Measurements from ENCODE around the gene ZNF827. TPM values are rescaled to one million over a fixed set of nuclear protein-coding genes. Genes with fewer than 3 reads are reported as not detected.
A peak's percentile ranks its signal among the peaks of the same experiment; 100 is the strongest.

ZNF827 gene
- polyA plus RNA-seq, 1 donor (not counting 4 experiments of a cell fraction or from before 2014, with no cell fraction given), result 4.7 TPM

DNA sequence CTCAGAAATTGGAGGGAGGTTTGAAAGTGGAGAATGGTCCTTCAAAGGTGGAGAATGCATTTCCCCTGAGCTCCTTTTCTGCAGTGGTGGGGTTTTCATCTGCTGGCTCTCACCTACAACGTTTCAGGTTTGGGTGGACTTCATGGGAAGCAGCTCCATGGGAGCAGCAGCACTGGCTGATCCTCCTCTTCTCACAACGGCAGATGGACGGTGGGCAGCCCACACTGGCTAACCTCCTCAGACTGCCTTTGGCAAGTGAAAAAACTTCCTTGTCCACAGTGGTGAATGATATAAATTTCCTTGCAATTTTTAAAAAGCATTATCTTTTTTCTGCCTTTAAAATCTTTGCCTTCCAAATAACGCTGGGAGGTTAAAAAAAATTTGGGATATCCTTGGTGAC is 93.5 kb downstream of the ZNF827 start:
- no peaks in the 10 kb centered on the region for H4K20me1 ChIP-seq (ENCODE audit: control insufficient read depth, extremely low read depth, insufficient read depth, low read length)
- dilution Hi-C loops (cut with MboI; ENCODE audit: extremely low pct_ligation_motif_present, low sequenced_read_pairs), result no loop called here
- DNase-seq (ENCODE audit: low read depth, low spot score) (no peak), FAIRE-seq (no peak)
- H3K9me3 ChIP-seq (ENCODE audit: control insufficient read depth, low read depth, low read length), result no peaks in the 10 kb centered on the region
- no peak overlapping the region for H2AFZ ChIP-seq (ENCODE audit: control insufficient read depth, low read length)
- no peak for TF ChIP-seq EZH2 (IDR thresholded peaks at IDR 0.05; ENCODE audit: low read length)
- TF ChIP-seq, protein P1, sequence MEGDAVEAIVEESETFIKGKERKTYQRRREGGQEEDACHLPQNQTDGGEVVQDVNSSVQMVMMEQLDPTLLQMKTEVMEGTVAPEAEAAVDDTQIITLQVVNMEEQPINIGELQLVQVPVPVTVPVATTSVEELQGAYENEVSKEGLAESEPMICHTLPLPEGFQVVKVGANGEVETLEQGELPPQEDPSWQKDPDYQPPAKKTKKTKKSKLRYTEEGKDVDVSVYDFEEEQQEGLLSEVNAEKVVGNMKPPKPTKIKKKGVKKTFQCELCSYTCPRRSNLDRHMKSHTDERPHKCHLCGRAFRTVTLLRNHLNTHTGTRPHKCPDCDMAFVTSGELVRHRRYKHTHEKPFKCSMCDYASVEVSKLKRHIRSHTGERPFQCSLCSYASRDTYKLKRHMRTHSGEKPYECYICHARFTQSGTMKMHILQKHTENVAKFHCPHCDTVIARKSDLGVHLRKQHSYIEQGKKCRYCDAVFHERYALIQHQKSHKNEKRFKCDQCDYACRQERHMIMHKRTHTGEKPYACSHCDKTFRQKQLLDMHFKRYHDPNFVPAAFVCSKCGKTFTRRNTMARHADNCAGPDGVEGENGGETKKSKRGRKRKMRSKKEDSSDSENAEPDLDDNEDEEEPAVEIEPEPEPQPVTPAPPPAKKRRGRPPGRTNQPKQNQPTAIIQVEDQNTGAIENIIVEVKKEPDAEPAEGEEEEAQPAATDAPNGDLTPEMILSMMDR (optimal IDR thresholded peaks at IDR 0.05 in 1 of 3, IDR thresholded peaks at IDR 0.05 in 1 of 3, conservative IDR thresholded peaks at IDR 0.05 in 1 of 3; ENCODE audit: extremely low read depth in 1 of 3, insufficient read depth in 2 of 3, low read length in 3 of 3), result no peak
- H3K79me2 ChIP-seq (ENCODE audit: control insufficient read depth, insufficient read depth, low read length), result no peaks in the 10 kb centered on the region
- peaks cover 18% of the 10 kb centered on the region for H3K4me1 ChIP-seq (ENCODE audit: control insufficient read depth, extremely low read depth, insufficient read depth, low read length)
- no peak overlapping the region for H3K27ac ChIP-seq (ENCODE audit: control insufficient read depth, insufficient read depth, low read length)
- no peak overlapping the region for H3K9ac ChIP-seq (ENCODE audit: control insufficient read depth, extremely low read depth, insufficient read depth, low read length)
- H3K9me1 ChIP-seq (ENCODE audit: control insufficient read depth, extremely low read depth, insufficient read depth, low read length), result no peaks in the 10 kb centered on the region
- H3K4me2 ChIP-seq (ENCODE audit: control insufficient read depth, extremely low read depth, insufficient read depth, low read depth, low read length), result no peak overlapping the region
- peaks cover 3 to 9% of the 10 kb centered on the region in 2 experiments for H3K36me3 ChIP-seq (ENCODE audit: control insufficient read depth in 2 of 2, extremely low read depth in 1 of 2, insufficient read depth in 2 of 2, low read length in 2 of 2)
- no peaks in the 10 kb centered on the region for H3K27me3 ChIP-seq (ENCODE audit: control insufficient read depth, extremely low read depth, insufficient read depth, low read length)
- no peak overlapping the region for H3K4me3 ChIP-seq (ENCODE audit: control insufficient read depth in 2 of 3, extremely low read depth in 1 of 3, insufficient read depth in 2 of 3, low read depth in 1 of 3, low read length in 3 of 3)

DNA sequence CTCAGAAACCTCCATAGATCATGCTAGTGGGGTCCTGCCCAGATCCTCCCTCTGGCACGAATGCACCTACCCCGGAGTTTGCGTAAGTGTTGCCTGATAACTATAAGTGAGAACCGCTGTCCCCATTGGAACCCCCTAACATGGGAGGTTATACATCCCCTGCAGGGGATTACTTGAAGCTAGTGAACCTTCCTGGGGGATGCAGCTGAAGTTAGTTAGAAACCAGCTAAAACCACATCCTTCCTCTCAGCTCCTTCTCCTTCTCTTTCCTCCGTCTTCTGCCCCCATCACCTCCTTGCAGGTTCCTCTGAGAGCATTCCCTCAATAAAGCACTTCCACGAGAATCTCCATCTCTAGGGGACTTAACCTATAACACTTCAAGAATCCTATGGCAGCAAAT is 95.0 kb downstream of the ZNF827 start:
- no peak overlapping the region for H3K4me3 ChIP-seq (ENCODE audit: control insufficient read depth in 2 of 3, extremely low read depth in 1 of 3, insufficient read depth in 2 of 3, low read depth in 1 of 3, low read length in 3 of 3)
- H3K27ac ChIP-seq (ENCODE audit: control insufficient read depth, insufficient read depth, low read length), result no peak overlapping the region
- H3K36me3 ChIP-seq (ENCODE audit: control insufficient read depth in 2 of 2, extremely low read depth in 1 of 2, insufficient read depth in 2 of 2, low read length in 2 of 2), result peaks cover 3 to 5% of the 10 kb centered on the region in 2 experiments
- TF ChIP-seq EZH2 (IDR thresholded peaks at IDR 0.05; ENCODE audit: low read length), result no peak
- TF ChIP-seq, protein P1 (optimal IDR thresholded peaks at IDR 0.05 in 1 of 3, IDR thresholded peaks at IDR 0.05 in 1 of 3, conservative IDR thresholded peaks at IDR 0.05 in 1 of 3; ENCODE audit: extremely low read depth in 1 of 3, insufficient read depth in 2 of 3, low read length in 3 of 3), result no peak
- DNase-seq (ENCODE audit: low read depth, low spot score), result no peak
- H3K4me1 ChIP-seq (ENCODE audit: control insufficient read depth, extremely low read depth, insufficient read depth, low read length), result peaks cover 18% of the 10 kb centered on the region
- no peaks in the 10 kb centered on the region for H4K20me1 ChIP-seq (ENCODE audit: control insufficient read depth, extremely low read depth, insufficient read depth, low read length)
- peak; percentile 9 for FAIRE-seq
- H3K9me3 ChIP-seq (ENCODE audit: control insufficient read depth, low read depth, low read length), result no peaks in the 10 kb centered on the region
- no peaks in the 10 kb centered on the region for H3K79me2 ChIP-seq (ENCODE audit: control insufficient read depth, insufficient read depth, low read length)
- H3K27me3 ChIP-seq (ENCODE audit: control insufficient read depth, extremely low read depth, insufficient read depth, low read length), result no peaks in the 10 kb centered on the region
- dilution Hi-C loops (cut with MboI; ENCODE audit: extremely low pct_ligation_motif_present, low sequenced_read_pairs), result no loop called here
- H3K9me1 ChIP-seq (ENCODE audit: control insufficient read depth, extremely low read depth, insufficient read depth, low read length), result no peaks in the 10 kb centered on the region
- no peak overlapping the region for H3K9ac ChIP-seq (ENCODE audit: control insufficient read depth, extremely low read depth, insufficient read depth, low read length)
- H3K4me2 ChIP-seq (ENCODE audit: control insufficient read depth, extremely low read depth, insufficient read depth, low read depth, low read length), result no peak overlapping the region
- no peak overlapping the region for H2AFZ ChIP-seq (ENCODE audit: control insufficient read depth, low read length)
